Astrocyte (in vitro differentiated cells and primary cell): Measurements from ENCODE around the gene CALM3.

Experiments used
- EZH2 ChIP-seq: IDR thresholded peaks from 2 replicates; pipeline ENCODE4 v1.6.1; 2012; ENCODE audit warnings: mild to moderate bottlenecking, low read length, inconsistent platforms; ENCODE audit not compliant: insufficient read depth
- TF ChIP-seq, protein P1 (sequence below): IDR thresholded peaks from 2 replicates; pipeline ENCODE4 v1.5.1; 2011; ENCODE audit warnings: low read depth, mild to moderate bottlenecking, inconsistent platforms, low read length, moderate library complexity; ENCODE audit not compliant: insufficient read depth

DNA sequence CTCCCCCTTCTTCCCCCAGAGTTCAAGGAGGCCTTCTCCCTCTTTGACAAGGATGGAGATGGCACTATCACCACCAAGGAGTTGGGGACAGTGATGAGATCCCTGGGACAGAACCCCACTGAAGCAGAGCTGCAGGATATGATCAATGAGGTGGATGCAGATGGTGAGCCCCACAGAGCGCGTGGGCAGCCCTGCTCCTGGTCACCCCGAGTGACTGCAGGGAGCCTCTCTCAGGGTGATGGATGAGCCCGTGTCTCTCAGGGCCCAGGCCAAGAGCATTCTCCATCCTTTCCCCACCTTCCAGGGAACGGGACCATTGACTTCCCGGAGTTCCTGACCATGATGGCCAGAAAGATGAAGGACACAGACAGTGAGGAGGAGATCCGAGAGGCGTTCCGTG lies 7.0 kb downstream of the CALM3 start:
- TF ChIP-seq, protein P1, sequence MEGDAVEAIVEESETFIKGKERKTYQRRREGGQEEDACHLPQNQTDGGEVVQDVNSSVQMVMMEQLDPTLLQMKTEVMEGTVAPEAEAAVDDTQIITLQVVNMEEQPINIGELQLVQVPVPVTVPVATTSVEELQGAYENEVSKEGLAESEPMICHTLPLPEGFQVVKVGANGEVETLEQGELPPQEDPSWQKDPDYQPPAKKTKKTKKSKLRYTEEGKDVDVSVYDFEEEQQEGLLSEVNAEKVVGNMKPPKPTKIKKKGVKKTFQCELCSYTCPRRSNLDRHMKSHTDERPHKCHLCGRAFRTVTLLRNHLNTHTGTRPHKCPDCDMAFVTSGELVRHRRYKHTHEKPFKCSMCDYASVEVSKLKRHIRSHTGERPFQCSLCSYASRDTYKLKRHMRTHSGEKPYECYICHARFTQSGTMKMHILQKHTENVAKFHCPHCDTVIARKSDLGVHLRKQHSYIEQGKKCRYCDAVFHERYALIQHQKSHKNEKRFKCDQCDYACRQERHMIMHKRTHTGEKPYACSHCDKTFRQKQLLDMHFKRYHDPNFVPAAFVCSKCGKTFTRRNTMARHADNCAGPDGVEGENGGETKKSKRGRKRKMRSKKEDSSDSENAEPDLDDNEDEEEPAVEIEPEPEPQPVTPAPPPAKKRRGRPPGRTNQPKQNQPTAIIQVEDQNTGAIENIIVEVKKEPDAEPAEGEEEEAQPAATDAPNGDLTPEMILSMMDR: no peak
- TF ChIP-seq EZH2: no peak
